HCT116 (cell line): ENCODE results near the gene PIK3R4.

Experiments
- EGR1 ChIP-seq: IDR thresholded peaks from 2 replicates; pipeline ENCODE4 v1.6.1; 2012; ENCODE audit warnings: low read depth
- EZH2 ChIP-seq: fragments of 200-600 bp; sonication (generic); IDR thresholded peaks from 2 replicates; pipeline ENCODE4 v1.6.1; 2017; ENCODE audit warnings: antibody characterized with exemption, mixed run types
- EZH2phosphoT487 ChIP-seq: fragments of 200-600 bp; IDR thresholded peaks from 2 replicates; pipeline ENCODE4 v1.6.1; 2018; ENCODE audit warnings: antibody characterized with exemption, borderline replicate concordance
- POLR2A ChIP-seq: IDR thresholded peaks from 2 replicates; pipeline ENCODE4 v1.7.0; 2011; ENCODE audit warnings: borderline replicate concordance; ENCODE audit not compliant: insufficient read depth, insufficient read length; ENCODE audit errors: extremely low read depth
- TCF7L2 ChIP-seq: IDR thresholded peaks from 2 replicates; pipeline ENCODE4 v1.7.0; 2011; ENCODE audit warnings: borderline replicate concordance, inconsistent platforms; ENCODE audit not compliant: insufficient read depth, insufficient read length; ENCODE audit errors: extremely low read depth
- YY1 ChIP-seq: IDR thresholded peaks from 2 replicates; pipeline ENCODE4 v1.6.1; 2011; ENCODE audit warnings: low read length, low read depth, moderate library complexity, mild to moderate bottlenecking; ENCODE audit not compliant: insufficient replicate concordance; ENCODE audit errors: extremely low read depth
- ZNF274 ChIP-seq: fragments of 200-500 bp; sonication (Bioruptor generic); IDR thresholded peaks from 2 replicates; pipeline ENCODE4 v1.6.1; 2014; ENCODE audit warnings: mild to moderate bottlenecking, low read depth, low read length, inconsistent platforms
- TF ChIP-seq, protein P1 (sequence below): IDR thresholded peaks from 2 replicates; pipeline ENCODE4 v1.6.1; 2012; ENCODE audit warnings: low read depth
- TF ChIP-seq, protein P2 (sequence below): IDR thresholded peaks from 2 replicates; pipeline ENCODE4 v1.6.1; 2011; ENCODE audit warnings: mild to moderate bottlenecking, low read length, moderate library complexity; ENCODE audit not compliant: insufficient replicate concordance; ENCODE audit errors: extremely low read depth
- TF ChIP-seq, protein P3 (sequence below), 3 experiments: fragments of 200-600 bp in 1 of 3; sonication (generic) in 1 of 3; IDR thresholded peaks in 2 of 3; conservative IDR thresholded peaks in 1 of 3; 2 replicates each; pipeline ENCODE4 v1.5.1; 2012 to 2017; ENCODE audit warnings: low read depth in 2 of 3, low read length in 2 of 3, antibody characterized with exemption in 1 of 3, borderline replicate concordance in 1 of 3, control low read depth in 1 of 3, mild to moderate bottlenecking in 1 of 3, mixed read lengths in 1 of 3, mixed run types in 1 of 3, moderate library complexity in 1 of 3; ENCODE audit not compliant: insufficient read depth in 1 of 3

DNA sequence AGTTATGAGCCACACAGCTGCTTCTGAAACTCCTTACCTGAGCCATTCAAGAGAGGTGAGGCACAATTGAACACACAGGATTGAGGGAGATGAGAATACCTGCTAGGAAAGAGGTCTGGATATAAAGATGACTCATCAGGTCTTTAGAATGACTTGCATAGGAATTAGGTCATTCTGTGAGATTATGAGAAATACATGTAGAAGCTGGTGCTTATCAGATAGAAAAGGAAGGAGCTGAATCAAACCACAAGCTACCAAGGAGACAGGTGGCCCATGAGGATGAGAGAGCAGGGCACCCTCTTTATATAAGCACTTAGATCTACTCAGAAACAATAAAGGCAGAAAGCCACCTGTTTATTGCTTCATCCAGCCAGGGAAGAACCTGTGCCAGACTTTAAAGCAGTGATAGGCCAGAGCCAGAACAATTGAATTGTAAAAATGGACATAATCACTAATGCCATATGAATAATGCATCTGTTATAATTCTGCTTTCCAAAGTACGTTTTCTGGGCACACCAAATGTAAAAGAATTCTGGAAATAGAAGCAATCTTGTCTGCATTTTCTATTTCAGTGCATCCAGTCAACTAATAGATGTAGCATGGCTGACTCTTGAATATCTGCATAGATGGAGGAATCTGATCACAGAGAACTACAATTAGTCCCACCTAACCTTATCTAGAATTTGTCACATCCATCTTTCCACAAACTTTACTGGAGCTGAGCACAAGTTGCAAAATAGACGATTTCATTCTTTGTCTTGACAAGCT is 74.9 kb downstream of the PIK3R4 start:
- no peak for TF ChIP-seq POLR2A
- no peak for TF ChIP-seq YY1
- TF ChIP-seq, protein P1, sequence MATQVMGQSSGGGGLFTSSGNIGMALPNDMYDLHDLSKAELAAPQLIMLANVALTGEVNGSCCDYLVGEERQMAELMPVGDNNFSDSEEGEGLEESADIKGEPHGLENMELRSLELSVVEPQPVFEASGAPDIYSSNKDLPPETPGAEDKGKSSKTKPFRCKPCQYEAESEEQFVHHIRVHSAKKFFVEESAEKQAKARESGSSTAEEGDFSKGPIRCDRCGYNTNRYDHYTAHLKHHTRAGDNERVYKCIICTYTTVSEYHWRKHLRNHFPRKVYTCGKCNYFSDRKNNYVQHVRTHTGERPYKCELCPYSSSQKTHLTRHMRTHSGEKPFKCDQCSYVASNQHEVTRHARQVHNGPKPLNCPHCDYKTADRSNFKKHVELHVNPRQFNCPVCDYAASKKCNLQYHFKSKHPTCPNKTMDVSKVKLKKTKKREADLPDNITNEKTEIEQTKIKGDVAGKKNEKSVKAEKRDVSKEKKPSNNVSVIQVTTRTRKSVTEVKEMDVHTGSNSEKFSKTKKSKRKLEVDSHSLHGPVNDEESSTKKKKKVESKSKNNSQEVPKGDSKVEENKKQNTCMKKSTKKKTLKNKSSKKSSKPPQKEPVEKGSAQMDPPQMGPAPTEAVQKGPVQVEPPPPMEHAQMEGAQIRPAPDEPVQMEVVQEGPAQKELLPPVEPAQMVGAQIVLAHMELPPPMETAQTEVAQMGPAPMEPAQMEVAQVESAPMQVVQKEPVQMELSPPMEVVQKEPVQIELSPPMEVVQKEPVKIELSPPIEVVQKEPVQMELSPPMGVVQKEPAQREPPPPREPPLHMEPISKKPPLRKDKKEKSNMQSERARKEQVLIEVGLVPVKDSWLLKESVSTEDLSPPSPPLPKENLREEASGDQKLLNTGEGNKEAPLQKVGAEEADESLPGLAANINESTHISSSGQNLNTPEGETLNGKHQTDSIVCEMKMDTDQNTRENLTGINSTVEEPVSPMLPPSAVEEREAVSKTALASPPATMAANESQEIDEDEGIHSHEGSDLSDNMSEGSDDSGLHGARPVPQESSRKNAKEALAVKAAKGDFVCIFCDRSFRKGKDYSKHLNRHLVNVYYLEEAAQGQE, result no peak
- TF ChIP-seq, protein P2, sequence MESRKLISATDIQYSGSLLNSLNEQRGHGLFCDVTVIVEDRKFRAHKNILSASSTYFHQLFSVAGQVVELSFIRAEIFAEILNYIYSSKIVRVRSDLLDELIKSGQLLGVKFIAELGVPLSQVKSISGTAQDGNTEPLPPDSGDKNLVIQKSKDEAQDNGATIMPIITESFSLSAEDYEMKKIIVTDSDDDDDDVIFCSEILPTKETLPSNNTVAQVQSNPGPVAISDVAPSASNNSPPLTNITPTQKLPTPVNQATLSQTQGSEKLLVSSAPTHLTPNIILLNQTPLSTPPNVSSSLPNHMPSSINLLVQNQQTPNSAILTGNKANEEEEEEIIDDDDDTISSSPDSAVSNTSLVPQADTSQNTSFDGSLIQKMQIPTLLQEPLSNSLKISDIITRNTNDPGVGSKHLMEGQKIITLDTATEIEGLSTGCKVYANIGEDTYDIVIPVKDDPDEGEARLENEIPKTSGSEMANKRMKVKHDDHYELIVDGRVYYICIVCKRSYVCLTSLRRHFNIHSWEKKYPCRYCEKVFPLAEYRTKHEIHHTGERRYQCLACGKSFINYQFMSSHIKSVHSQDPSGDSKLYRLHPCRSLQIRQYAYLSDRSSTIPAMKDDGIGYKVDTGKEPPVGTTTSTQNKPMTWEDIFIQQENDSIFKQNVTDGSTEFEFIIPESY, result no peak
- no peak for TF ChIP-seq EGR1
- TF ChIP-seq, protein P3, sequence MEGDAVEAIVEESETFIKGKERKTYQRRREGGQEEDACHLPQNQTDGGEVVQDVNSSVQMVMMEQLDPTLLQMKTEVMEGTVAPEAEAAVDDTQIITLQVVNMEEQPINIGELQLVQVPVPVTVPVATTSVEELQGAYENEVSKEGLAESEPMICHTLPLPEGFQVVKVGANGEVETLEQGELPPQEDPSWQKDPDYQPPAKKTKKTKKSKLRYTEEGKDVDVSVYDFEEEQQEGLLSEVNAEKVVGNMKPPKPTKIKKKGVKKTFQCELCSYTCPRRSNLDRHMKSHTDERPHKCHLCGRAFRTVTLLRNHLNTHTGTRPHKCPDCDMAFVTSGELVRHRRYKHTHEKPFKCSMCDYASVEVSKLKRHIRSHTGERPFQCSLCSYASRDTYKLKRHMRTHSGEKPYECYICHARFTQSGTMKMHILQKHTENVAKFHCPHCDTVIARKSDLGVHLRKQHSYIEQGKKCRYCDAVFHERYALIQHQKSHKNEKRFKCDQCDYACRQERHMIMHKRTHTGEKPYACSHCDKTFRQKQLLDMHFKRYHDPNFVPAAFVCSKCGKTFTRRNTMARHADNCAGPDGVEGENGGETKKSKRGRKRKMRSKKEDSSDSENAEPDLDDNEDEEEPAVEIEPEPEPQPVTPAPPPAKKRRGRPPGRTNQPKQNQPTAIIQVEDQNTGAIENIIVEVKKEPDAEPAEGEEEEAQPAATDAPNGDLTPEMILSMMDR (IDR thresholded peaks at IDR 0.05 in 2 of 3, conservative IDR thresholded peaks at IDR 0.05 in 1 of 3; ENCODE audit: borderline replicate concordance in 1 of 3, insufficient read depth in 1 of 3, low read depth in 2 of 3, low read length in 2 of 3), result no peak
- TF ChIP-seq EZH2, result no peak
- TF ChIP-seq ZNF274, result no peak
- no peak for TF ChIP-seq EZH2phosphoT487
- TF ChIP-seq TCF7L2, result no peak
